NCI-H226 (cell line): ENCODE results near the gene RHEBL1.
"Not testable (repeated sequence)": the region's sequence is repeated elsewhere in the genome, so short reads cannot be mapped to it uniquely, and the experiment has no call there.

Source experiments
- DNase-seq: peaks from one replicate; pipeline ENCODE4 v3.0.0-alpha.2; 2015

The RHEBL1 gene

DNA sequence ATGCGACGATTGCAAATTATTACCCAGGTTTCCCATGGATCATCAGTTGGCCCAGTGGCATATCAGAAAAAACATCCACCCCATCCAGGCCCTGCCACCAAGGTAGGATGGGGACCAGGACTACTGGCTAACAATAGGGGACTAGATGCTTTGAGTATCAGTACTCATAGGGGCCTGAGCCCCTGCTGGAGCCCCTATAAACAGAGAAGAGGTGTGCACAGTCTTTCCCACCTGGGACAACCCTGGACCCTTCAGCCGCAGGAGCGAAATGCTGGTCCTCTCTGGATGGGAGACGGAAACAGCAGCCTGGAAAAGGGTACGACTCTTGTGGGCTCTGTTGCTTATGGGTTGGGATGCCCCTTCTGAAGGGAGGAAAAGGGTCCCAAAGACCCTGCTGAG is 19.2 kb upstream of the RHEBL1 start:
- no peak for DNase-seq

DNA sequence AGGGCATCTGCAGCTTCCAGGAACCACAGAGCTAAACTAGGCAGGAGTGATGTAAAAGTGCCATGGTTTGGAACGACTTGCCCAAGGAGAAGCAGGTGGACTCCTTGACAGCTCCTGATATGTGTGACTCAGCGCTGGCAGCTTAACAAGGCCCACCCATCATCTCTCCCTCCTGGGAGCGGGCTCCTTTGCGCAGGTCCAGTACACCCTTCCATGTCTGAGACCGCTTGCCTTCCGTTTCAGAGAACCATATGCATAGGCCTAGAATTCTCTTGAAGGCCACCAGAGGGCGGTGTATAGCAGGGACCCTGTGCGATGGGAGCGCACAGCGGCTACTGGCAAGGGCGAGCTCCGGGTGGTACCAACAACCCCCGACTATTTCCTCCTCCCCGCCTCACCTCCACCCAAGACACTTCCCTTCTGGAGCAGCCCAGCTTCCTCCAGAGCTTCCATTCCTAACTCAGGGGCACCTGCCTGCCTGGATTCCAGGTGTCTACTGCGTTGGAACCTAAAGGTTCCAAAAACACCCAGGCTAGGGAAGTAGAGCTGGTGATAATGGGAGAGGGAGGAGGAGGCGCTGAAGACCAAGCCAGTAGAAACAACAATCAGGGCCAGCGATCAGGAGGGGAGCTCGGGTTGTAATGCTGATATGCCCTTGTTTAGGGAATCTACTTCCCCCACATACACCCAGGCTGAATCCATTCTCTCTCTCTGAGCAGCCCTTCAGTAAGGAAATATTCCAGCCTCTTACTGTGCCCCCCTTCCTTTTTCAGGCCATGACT is 18.6 kb upstream of the RHEBL1 start:
- peak; percentile 98 for DNase-seq

DNA sequence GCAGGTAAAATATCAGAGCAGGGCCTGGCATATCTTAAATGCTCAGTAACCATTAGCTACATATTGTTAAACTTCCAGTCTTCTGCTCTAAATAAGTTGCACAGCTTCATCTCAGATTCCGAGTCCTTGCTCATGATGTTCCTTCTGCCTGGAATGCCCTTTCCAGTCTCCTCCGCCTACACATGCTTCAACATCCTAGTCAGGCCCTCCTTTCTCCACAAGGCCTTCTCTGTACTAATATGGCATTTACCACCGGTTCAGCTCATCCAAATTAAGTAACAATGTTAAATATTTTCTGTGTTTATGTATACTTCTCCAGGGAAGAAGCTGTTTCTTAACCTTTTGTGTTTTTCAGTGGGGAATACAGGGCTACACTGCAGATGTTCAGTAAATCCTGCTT is 16.3 kb upstream of the RHEBL1 start:
- no peak for DNase-seq

DNA sequence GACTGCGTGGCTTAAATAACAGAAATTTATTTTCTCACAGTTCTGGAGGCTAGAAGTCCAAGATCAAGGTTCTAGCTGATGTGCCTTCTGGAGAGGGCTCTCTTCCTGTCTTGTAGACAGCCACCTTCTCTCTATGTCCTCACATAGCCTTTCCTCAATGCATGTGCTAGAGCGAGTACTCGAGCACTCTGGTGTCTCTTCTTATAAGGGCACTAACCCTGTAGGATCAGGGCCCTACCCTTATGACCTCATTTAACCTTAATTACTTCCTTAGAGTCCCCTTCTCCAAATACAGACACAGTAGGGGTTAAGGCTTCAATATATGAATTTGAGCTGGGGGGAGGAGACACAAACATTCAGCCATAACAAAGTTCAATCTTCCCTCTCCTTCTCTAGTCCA is 14.7 kb upstream of the RHEBL1 start:
- DNase-seq, result no peak

DNA sequence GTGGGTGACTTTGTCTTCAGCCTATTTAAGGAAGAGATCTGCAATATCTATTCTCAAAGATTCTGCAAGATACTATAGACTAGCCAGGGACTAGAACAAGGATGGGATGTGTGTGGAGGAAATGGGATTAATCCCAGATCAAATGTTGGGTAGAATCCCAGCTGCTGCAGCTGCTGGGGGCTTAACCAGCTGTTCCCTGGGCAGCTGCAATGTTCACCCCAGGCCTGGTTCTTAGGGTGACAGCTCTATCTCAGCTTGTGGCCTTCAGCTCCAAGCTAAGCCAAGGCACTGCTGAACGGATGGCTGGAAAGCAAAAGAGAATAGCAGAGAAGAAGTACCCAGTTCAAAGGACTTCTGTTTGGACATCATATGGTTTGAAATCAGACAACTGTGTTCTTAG is 10.0 kb upstream of the RHEBL1 start:
- DNase-seq, result no peak

DNA sequence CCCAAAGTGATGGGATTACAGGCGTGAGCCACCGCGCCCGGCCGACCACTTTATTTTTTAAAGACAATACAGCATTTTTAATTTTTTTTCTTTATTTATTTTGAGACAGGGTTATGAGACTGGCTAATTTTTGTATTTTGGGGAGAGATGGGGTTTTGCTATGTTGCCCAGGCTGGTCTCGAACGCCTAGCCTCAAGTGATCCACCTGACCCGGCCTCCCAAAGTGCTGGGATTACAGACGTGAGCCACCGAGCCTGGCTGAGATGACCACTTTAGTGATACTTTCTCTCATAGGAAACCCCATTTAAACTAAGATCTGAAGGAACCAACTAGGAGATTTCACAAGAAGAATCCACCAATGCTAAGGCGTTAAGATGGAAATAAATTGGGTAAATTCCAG is 1.2 kb upstream of the RHEBL1 start:
- no peak for DNase-seq

DNA sequence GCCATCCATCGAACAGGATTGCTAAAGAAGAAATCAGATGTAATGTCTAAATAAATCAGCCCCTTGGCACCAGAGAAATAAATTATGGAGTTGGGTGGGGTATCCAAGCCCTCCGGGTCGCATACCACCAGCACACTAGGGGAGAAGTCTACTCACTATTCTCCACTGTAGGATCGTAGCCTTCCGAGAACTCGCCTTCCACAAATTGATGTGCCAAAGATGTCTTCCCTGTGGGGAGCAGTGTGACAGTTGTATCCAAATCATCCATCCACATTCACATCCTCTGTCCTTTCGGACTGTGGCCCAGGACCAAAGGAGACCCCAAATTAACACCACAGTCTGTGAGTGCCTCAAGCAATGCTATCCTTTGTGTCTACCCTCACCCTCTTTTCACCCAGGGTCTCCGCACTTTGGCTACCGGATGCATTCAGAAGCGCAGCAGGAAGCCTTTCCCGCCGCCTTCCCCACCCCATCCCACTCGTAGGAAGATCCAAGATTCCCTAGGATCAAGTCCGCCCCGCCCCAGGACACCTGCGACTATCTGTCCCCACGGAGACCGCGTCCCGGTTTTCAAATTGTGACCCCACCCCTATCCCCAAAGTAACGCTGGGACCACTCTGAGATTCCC is 786 bp downstream of the RHEBL1 start:
- no peak for DNase-seq

DNA sequence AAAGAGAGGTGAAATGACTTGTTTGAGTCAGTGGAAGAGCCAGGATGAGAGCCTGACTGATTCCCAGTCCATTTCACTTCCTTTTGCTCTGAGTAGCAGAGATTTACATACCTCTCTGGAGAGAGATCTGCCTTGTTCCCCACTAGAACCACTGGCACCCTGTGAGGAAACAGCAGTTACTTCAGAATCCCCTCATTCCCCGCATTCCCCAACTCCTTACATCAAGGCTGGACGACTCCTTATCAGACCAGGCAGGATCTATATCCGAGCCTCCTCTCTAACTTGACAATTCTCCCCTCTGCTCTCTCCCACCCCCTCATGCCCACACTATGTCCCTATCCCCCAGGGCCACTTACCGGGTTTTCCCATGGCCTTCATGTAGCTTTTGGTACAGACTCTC is 3.7 kb downstream of the RHEBL1 start:
- no peak for DNase-seq

DNA sequence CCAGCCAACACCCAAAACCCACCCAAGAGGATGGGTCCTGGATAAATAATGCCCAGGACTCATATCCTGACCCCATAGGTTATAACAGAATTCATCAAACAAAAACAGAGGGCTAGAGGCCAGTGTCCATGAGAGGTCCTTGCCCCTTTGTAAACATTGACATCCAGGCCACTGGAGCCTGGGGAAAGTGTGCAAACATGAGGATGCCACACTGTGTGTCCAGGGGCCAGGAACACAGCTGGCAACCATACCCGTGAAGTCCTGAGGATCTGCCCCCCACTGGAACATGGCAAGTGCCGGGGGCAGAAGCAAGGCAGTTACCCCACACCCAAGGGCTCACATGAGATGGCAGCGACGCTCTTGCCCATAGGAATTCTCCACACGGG is 5.0 kb downstream of the RHEBL1 start:
- DNase-seq, result no peak

DNA sequence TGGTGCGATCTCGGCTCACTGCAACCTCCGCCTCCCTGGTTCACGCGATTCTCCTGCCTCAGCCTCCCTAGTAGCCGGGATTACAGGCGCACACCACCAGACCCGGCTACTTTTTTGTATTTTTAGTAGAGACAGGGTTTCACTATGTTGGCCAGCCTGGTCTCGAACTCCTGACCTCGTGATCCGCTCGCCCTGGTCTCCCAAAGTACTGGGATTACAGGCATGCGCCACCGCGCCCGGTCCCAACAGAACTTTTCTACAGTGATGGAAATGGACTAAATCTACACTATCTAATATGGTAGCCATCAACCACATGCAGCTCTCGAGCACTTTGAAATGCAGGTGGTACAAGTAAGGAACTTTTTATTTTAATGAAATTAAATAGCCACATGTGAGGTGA is 7.9 kb downstream of the RHEBL1 start:
- not testable (repeated sequence) for DNase-seq

DNA sequence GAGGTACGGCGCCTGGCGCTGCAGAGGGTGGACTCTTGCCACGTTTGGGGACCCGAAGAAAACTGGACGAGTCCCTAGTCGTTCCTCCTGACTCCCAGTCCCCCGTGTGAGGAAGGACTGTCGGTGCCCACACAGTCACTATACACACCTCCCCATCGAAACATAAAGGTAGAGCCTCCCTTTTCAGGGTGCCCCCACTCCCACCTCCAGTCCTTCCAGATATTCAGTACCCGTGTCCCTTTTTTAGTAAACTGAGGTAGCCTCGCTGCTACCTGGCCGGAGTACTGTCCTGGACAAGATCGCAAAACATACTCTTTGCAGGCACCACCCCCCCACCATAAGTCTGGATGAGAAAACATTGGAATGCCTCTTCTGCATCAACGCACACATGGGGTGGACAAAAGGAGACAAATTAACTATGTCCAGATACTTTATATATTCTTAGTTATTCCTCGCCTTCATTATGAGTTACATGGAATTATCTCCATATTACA is 8.6 kb downstream of the RHEBL1 start:
- no peak for DNase-seq

DNA sequence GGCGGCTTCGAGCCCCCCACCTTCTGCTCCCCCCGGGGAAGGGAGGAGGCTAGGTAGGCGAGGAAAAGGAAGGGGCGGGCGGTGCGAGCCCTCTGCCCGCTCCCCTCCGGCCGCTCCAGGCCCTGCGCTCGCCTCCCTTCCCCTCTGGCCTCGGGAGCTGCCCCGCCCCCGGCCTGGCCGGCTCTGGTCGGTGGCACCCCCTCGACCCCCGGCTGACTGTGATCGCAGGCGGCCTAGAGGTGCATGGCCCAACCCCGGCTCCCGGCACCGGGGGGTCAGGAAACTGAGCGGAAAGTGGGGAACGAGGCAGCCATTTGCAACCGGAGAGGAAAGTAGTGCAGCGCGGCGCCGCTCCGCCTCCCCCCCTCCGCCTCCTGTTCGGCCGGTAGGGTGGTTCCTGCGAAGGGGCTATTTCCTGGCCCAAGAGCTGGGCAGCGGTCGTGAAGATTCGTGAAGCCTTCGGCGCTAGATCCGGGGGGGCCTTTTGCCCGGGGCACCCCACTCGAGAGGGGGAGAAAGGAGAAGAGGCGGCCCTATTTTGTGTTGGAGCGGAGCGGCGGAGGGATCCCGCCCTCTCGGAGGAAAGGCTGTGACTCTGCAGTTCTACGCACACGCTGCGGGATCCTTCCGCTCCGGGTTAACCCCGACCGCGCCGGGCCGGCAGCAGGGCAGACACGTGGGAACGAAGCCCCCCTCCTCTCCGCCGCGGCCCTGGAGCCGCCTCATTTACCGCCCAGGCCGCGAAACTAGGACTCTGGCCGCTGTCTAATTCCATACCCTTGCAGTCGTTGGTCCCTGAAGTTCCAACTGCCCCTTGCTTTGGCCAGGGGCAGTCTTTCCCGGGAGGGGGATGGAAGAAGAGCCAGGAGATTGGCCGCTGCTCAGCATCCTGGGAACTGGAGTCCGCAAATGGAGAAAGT is 9.3 kb downstream of the RHEBL1 start, which contains the start of gene KMT2D:
TSS of gene KMT2D (minus strand) at position 558 of the 920 bp plus-strand sequence. CDS start 5,470 bp downstream, outside the sequence.
- peak; percentile 98 for DNase-seq

DNA sequence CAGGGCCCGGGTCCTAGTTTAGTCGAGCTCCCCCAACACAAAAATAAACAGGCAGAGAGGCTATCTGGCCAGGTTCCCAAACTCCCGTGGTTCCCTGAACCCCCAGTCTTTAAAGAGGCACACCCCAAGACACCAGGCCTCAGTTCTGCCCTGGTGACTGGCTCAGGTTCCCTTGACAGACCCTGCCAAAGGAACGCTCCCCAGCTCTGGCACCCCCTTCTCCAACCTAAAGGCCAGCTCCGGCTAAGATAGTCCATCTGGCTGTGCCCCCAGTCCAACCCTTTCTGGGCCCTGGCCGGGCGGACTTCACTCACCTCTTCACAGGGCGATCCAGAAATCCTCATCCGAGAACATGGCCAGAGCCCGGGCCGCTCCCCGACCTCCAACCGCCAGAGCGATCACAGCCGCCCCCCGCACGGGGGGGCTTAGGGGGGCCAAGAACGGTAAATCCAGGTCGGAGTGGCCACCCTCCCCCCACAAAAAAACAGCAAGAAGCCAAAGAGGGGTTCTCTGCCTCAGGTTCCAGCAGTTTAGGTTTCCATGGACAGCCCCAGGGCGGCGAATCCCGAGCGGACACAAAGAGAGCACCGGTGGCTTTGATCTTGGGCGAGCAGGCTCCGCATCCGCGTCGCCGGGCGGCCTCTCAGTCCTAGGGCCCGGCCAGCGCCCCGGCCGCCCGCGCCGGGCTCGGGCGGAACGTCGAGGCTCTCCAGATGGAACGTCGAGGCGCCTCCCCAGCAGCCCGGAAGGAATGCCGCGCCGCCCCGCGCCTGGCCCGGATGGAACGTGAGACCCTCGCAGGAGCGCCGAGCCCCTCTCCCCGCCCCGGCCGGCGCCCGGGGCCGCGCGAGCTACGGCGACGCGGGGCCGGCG is 10.2 kb downstream of the RHEBL1 start:
- DNase-seq, result peak; percentile 18

DNA sequence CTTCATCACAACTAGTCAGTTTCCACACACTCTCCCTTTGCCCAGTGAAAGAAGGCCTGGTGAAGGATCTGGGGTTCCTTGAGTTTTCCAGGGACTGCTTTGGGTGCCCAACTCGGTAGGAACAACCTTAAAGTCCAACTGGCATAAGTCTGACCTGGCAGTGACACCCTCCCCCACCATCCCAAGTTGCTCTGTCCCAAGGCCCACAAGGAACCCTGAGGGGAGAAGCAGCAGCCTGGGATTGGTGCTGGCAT is 10.8 kb downstream of the RHEBL1 start:
- no peak for DNase-seq

DNA sequence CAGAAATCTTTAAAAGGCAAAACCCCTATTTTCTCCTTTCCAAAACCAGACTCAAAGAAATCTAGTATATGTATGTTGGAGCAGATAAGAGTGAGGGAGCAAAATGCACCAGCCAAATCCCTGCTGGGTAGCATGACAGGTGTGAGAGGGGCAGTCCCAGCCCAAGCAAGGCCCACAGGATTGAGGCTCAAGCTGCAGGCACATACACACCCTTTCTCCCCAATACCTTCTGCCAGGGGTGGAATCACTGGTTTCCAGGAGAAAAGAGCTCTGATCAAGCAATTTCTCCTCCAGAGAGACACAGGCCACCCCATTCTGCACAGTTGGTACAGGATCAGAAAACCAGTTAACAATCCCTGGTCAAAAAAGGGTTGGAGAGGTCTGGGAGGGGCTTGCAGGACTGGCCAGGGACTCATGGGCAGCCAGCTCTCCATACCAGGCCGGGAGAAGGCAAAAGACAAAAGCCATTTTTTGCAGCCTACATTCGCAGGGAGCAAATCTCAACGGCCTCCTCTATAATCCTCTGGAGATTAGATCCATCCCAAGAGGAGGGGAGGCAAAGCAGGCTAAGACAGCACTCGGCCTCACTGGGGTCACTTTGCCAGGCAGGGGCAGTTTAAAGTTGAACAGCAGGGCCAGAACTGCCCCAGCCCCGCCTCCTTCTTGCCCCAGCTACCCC is 11.3 kb downstream of the RHEBL1 start:
- no peak for DNase-seq

DNA sequence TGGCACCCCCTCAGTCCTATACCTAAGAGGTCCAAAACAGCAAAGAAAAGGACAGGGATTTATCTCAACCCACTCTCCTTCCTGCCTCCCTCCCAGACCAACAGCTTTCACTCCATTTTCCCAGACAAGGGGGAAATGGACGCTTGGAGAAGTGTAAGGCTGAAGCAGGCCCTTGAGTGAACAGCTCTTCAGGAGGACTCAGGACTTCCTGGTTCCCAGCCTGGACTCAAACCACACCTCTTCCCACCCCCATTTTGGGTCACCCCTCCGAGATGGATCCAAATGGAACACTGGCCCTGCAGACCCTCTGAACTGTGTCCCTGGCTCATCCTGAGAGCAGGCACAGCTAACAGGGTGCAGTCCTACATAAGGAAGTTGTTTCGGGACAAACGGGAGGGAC is 11.9 kb downstream of the RHEBL1 start:
- DNase-seq, result no peak

DNA sequence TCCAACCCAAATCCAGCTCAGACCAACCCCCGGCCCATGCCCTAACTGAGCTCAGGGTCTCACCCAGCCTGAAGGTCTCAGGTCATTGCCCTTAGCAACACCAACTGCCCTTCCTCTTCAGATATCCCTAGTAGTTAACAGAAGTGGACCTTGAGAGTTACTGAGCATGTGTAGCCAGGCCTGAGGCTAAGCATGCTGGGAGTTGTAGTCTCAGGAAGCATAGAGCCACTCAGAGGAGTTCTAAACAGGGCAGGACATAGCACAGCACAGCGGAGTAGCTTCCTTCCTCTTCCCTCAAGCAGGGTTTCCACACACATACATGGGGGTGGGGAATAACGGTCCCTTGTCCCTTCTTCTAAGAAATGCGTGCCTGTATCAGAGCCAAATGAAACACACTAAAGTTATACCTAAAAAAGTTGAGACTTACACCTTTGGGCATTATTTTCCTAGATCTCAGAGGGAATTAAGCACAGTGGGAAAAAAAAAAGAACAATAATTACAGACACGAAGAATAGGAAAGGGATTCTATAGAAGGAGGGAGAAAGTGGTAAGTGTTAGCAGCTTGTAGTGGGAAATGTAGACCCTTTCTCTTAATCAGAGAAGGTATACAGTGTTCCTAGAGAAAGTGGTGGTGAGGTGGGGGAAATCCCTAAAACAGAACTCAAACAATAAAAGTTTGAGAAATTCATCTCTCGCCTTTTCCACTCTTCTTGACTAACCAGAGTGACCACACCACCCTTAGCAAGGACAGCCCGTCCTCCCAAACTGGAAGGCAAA is 13.6 kb downstream of the RHEBL1 start:
- DNase-seq, result peak; percentile 62

DNA sequence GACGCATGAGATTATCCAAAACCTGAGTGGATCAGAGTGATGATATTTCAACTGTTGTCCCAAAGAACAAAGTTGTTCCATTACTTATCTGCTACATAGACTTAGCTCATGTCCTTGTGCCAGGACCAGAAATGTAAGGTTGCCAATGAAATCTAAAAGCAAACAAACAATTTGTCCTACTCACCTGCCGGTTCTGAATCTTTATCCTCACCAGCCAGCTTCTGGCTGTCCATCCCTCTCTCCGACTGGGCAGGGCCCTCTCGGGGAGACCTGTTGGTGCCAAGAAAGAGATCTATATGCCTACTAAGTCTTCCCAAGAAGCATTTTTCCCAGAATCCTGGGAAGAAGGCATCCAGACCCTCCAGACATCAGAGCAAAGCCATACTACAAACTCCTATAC is 14.7 kb downstream of the RHEBL1 start:
- DNase-seq, result no peak

DNA sequence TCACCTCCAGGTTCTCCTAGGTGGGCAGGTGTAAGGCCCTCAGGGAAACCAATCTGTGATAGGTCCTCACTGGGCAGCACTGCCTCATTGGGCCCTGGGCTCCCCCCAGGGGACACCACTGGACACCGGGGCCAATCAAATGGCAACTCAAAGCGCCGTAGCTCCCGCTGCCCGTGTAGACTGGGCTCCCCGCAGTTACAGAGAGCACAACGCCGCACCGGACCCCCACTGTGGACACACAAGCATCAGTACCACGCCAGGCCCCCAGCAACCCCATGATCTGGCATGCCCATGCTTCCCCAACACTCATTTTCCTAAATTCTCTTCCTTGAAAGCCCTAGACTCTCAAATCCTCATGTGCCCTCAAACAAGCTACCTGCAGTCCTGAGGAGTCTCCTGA is 15.3 kb downstream of the RHEBL1 start:
- DNase-seq, result no peak

DNA sequence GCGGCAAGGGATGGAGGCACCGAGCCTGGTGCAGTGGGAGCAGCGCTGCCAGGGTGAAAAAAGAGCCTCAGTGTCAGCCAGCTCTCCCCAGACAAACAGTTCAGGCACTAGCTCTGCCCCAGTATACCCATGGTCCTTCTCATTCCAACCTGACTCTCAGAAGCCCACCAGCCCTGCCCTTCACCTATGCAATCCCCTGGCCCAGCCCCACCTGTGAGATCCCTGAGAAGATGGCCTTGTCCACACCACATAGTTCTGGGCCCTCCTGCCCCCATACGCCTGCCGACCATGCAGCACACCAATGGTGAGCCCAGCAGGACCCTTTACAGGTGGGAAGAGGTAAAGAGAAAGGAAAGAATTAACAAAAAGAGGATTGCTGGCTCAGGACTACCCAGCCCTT is 15.7 kb downstream of the RHEBL1 start:
- no peak for DNase-seq
